ENCODE results near the gene DICER1. TPM values are rescaled to one million over a fixed set of nuclear protein-coding genes. Genes with fewer than 3 reads are reported as not detected.

The DICER1 gene
- total RNA-seq, 2 donors from 2014 or later: 49.3 to 53.7 TPM

DNA sequence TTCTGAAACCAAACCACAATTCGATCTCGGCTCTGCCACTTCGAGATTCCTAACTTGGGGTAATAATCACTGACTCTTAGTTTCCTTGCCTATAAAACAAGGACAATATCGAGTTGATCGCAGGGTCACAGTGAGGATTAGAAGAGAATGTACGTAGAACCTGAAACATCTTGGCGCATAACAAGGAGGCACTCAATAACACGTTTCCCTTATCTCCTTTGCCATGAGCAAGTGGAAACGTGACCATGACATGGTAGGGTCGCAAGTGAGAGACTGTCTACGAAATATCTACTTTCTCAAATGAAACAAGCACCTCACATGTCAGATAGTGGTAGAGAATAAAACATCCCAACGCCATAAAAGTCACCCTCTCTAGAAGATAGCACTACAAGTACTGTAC, 2.3 kb downstream of the DICER1 start:
- H3K27me3 ChIP-seq: no peaks in the 10 kb centered on the region
- peak overlapping the region in 1 of 2 donors; percentile 8 for H3K9ac ChIP-seq (ENCODE audit: low read depth in 2 of 2, low read length in 2 of 2)
- H3K9me3 ChIP-seq: no peaks in the 10 kb centered on the region
- TF ChIP-seq, protein P1, sequence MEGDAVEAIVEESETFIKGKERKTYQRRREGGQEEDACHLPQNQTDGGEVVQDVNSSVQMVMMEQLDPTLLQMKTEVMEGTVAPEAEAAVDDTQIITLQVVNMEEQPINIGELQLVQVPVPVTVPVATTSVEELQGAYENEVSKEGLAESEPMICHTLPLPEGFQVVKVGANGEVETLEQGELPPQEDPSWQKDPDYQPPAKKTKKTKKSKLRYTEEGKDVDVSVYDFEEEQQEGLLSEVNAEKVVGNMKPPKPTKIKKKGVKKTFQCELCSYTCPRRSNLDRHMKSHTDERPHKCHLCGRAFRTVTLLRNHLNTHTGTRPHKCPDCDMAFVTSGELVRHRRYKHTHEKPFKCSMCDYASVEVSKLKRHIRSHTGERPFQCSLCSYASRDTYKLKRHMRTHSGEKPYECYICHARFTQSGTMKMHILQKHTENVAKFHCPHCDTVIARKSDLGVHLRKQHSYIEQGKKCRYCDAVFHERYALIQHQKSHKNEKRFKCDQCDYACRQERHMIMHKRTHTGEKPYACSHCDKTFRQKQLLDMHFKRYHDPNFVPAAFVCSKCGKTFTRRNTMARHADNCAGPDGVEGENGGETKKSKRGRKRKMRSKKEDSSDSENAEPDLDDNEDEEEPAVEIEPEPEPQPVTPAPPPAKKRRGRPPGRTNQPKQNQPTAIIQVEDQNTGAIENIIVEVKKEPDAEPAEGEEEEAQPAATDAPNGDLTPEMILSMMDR (IDR thresholded peaks at IDR 0.05): no peak
- H3K4me1 ChIP-seq: peaks cover 7% of the 10 kb centered on the region
- no peak overlapping the region for H3K27ac ChIP-seq
- H3K36me3 ChIP-seq: no peaks in the 10 kb centered on the region
- intact Hi-C loops (cut with DNase I): no loop called here
- H3K4me3 ChIP-seq: no peak overlapping the region
- no peak for DNase-seq

DNA sequence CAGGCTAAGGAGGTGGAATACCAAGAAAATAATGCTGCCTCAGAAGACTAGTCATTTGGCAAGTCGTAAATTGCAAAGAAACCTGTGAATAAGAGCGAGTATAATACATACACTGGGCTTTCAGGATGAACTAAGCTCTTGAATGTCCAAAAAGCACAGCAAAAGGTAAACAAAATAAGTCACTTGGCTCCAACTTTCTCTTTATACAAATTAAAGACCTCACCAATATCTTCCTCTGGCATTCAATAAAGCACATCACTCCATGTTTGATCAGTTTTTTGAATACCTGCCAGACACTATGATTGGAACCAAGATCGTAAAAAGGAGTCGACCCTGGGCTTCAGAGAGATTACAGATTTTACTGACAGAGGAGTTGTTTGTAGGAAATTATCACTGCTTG, 3.5 kb downstream of the DICER1 start:
- TF ChIP-seq, protein P1 (IDR thresholded peaks at IDR 0.05): no peak
- Histone ChIP-seq H3K4me3 (no peak overlapping the region), H3K27me3 (no peaks in the 10 kb centered on the region), H3K36me3 (no peaks in the 10 kb centered on the region), H3K9me3 (no peaks in the 10 kb centered on the region), H3K4me1 (peaks cover 7% of the 10 kb centered on the region), H3K27ac (no peak overlapping the region), H3K9ac (ENCODE audit: low read depth in 2 of 2, low read length in 2 of 2) (no peak overlapping the region)
- no peak for DNase-seq
- intact Hi-C loops (cut with DNase I): no loop called here

DNA sequence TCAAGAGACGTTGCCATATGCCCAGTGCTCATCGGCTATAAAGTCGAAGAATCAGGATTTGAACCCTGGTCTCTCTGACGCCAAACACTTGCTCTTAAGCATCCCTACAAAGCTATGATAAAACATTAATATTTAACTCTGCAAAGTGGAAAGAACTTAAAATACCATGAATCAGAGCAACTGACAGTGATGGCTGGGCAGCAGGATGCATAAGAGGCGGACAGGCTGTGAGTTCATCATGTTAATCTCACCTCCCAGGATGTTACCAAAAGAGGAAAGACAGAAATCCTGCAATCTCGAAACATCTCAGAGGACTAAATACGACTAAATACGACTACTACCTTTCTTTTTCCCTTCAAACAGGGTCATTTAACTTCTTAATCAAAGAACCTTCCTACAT, 5.8 kb downstream of the DICER1 start:
- Histone ChIP-seq H3K27me3 (no peaks in the 10 kb centered on the region), H3K4me1 (peaks cover 5% of the 10 kb centered on the region), H3K36me3 (no peaks in the 10 kb centered on the region), H3K9me3 (no peaks in the 10 kb centered on the region), H3K27ac (no peak overlapping the region), H3K4me3 (no peak overlapping the region), H3K9ac (ENCODE audit: low read depth in 2 of 2, low read length in 2 of 2) (no peak overlapping the region)
- no peak for DNase-seq
- TF ChIP-seq, protein P1 (IDR thresholded peaks at IDR 0.05): no peak
- intact Hi-C loops (cut with DNase I): no loop called here

DNA sequence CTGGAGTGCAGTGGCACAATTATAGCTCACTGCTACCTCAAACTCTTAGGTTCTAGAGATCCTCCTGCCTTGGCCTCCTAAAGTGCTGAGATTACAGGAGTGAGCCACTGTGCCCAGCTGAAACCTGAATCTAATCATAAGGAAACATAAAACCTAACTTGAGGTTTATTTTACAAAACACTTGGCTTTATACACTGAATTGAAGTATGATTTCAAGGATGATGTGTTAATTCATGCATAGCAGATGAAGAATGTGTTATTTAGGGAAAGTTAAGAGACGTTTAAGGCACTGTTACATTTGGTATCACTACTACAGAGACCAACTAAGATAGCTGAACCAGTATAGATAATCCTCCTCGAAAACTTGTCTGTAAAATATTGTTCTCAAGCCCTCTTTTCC, 6.4 kb downstream of the DICER1 start:
- Histone ChIP-seq H3K4me3 (no peak overlapping the region), H3K27ac (no peak overlapping the region), H3K9ac (ENCODE audit: low read depth in 2 of 2, low read length in 2 of 2) (no peak overlapping the region), H3K27me3 (no peaks in the 10 kb centered on the region), H3K9me3 (no peaks in the 10 kb centered on the region), H3K4me1 (peaks cover 5% of the 10 kb centered on the region), H3K36me3 (no peaks in the 10 kb centered on the region)
- TF ChIP-seq, protein P1 (IDR thresholded peaks at IDR 0.05): no peak
- no peak for DNase-seq
- intact Hi-C loops (cut with DNase I): no loop called here

DNA sequence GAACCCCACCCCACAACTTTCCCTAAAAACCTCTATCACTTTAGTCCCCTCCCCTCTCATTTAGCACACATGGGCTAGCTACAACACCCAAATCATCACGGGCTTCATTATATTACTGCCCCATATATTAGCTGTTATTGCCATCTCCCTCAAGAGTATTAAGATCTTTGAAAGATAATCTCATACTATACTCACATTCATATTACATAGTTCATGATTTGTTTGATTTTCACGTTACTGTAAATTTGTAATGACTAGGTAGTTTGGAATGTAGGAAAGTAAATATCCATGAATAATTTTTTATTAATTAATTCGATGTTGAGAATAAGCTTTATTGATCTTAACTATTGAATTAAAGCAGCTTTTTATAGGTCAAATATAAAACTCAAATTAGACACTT, 7.9 kb downstream of the DICER1 start:
- Histone ChIP-seq H3K27me3 (no peaks in the 10 kb centered on the region), H3K4me3 (no peak overlapping the region), H3K9me3 (no peaks in the 10 kb centered on the region), H3K9ac (ENCODE audit: low read depth in 2 of 2, low read length in 2 of 2) (no peak overlapping the region), H3K4me1 (peaks cover 5% of the 10 kb centered on the region), H3K36me3 (no peaks in the 10 kb centered on the region), H3K27ac (no peak overlapping the region)
- no peak for DNase-seq
- TF ChIP-seq, protein P1 (IDR thresholded peaks at IDR 0.05): no peak
- intact Hi-C loops (cut with DNase I): no loop called here

DNA sequence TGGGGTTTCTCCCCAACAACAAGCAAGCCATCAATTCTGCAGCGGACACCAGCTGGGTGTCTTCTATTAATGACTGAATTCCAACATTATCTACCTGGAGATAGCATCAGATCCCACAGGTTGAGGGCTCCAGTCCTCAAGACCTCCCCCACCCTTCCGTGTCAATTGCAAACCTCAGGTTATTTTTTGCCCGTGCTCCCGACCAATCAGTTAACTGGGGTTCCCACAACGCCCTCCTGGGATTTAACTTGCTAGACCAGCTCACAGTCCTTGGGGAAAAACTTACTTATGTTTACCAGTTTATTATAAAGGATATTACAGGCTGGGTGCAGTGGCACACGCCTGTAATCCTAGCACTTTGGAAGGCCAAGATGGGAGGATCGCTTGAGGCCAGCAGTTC, 9.7 kb downstream of the DICER1 start:
- Histone ChIP-seq H3K4me1 (peaks cover 11% of the 10 kb centered on the region), H3K27me3 (no peaks in the 10 kb centered on the region), H3K36me3 (no peaks in the 10 kb centered on the region), H3K27ac (peak overlapping the region; percentile 76), H3K9me3 (no peaks in the 10 kb centered on the region), H3K9ac (ENCODE audit: low read depth in 2 of 2, low read length in 2 of 2) (no peak overlapping the region), H3K4me3 (no peak overlapping the region)
- intact Hi-C loops (cut with DNase I): no loop called here
- TF ChIP-seq, protein P1 (IDR thresholded peaks at IDR 0.05): no peak
- DNase-seq: no peak

Measured in colonic mucosa (tissue), 4 donors.